ENCODE data around the gene FAM163B. TPM values are rescaled to one million over a fixed set of nuclear protein-coding genes. Genes with fewer than 3 reads are reported as not detected.

The FAM163B gene
- polyA plus RNA-seq, 1 experiment = not detected

GRCh38 chr9:133612051-133612450 is 2.9 kb upstream of the FAM163B start:
- CTCF ChIA-PET = no interaction called here
- peaks cover 22% of the 10 kb centered on the region for H3K27me3 ChIP-seq (ENCODE audit: control insufficient read depth, insufficient read depth, low read length)
- H3K4me3 ChIP-seq (ENCODE audit: low read depth, low read length) = no peak overlapping the region
- TF ChIP-seq CTCF (IDR thresholded peaks at IDR 0.05; ENCODE audit: insufficient read depth, low read depth, low read length) = no peak
- DNase-seq (ENCODE audit: low read depth) = no peak
- POLR2A ChIA-PET = no interaction called here
- H3K36me3 ChIP-seq (ENCODE audit: control insufficient read depth, insufficient read depth, low read length) = no peaks in the 10 kb centered on the region

GRCh38 chr9:133610845-133611244 is 1.7 kb upstream of the FAM163B start:
- no peak for TF ChIP-seq CTCF (IDR thresholded peaks at IDR 0.05; ENCODE audit: insufficient read depth, low read depth, low read length)
- CTCF ChIA-PET = no interaction called here
- no peak for DNase-seq (ENCODE audit: low read depth)
- Histone ChIP-seq H3K4me3 (ENCODE audit: low read depth, low read length) (no peak overlapping the region), H3K36me3 (ENCODE audit: control insufficient read depth, insufficient read depth, low read length) (no peaks in the 10 kb centered on the region), H3K27me3 (ENCODE audit: control insufficient read depth, insufficient read depth, low read length) (peaks cover 25% of the 10 kb centered on the region)
- POLR2A ChIA-PET = no interaction called here

DNA sequence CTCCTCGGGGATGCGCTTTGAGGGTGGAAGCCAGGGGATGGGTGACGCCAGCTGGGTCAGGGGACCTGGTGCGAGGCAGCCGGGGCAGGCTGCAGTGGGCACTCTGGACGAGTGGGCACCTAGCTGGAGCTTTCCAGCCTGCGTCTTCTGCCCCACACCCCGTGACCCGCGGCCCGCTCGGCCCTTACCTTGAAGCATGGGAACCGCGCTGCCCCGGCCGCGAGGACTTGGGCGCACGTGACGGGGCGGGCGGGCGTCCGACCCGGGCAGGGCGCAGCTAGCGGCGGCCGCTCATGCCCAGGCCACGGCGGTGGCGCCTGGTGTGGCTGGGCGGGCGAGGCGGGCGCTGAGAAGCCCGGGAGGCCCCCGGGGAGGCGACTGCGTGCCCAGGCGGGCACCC is 300 bp downstream of the FAM163B start:
- Histone ChIP-seq H3K36me3 (ENCODE audit: control insufficient read depth, insufficient read depth, low read length) (no peaks in the 10 kb centered on the region), H3K27me3 (ENCODE audit: control insufficient read depth, insufficient read depth, low read length) (peaks cover 14% of the 10 kb centered on the region), H3K4me3 (ENCODE audit: low read depth, low read length) (no peak overlapping the region)
- no peak for TF ChIP-seq CTCF (IDR thresholded peaks at IDR 0.05; ENCODE audit: insufficient read depth, low read depth, low read length)
- CTCF ChIA-PET = interaction anchor here (0.6 to 1.1 kb wide), 2 partner anchors 130 to 134 kb away, joined by 3 to 4 read pairs; partner anchors contain the start of gene SARDH
- POLR2A ChIA-PET = no interaction called here
- no peak for DNase-seq (ENCODE audit: low read depth)

DNA sequence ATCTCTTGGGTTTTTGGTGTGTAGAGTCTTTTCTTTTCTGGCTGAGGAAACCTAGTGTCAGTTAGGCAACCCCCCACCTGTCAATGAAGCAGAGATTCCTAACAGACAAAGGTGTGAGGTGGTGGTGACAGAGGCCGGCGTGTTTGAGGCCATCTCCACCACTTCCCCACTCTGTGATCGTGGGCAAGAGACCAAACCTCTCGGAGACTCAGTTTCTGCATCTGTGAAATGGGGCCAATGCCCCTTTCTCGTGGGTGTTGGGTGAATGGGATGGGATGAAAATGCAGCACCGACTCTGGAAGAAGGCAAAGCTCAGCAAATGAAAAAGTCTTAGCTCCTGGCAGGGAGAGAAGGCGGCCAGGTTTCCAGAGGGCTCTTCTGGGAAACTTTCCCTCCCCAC is 807 bp downstream of the FAM163B start:
- H3K27me3 ChIP-seq (ENCODE audit: control insufficient read depth, insufficient read depth, low read length) = peaks cover 14% of the 10 kb centered on the region
- CTCF ChIA-PET = interaction anchor here (1.1 kb wide), 1 partner anchor 135 kb away, joined by 4 read pairs; no protein-coding TSS in a partner anchor

DNA sequence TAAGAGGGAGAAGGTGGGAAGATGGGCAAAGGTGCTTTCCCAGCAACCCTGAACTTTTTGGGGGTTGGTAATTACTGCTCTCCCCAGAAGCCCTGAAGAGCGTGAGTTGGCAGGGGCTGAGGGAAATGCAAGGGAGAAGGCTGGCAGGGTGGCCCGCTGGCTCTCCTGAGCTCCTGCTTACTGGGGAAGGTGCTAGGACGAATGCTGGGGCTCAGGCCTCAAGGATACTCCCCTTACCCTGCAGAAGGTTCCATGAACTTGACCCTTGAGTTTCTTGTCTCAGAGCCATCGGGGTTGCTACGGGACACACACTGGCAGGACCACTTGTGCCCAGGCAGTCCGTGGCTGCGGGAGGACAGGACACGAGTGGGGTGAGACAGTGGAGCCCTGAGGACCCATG is 1.2 kb downstream of the FAM163B start:
- TF ChIP-seq CTCF (IDR thresholded peaks at IDR 0.05; ENCODE audit: insufficient read depth, low read depth, low read length) = no peak
- DNase-seq (ENCODE audit: low read depth) = no peak
- Histone ChIP-seq H3K36me3 (ENCODE audit: control insufficient read depth, insufficient read depth, low read length) (no peaks in the 10 kb centered on the region), H3K4me3 (ENCODE audit: low read depth, low read length) (no peak overlapping the region), H3K27me3 (ENCODE audit: control insufficient read depth, insufficient read depth, low read length) (peaks cover 14% of the 10 kb centered on the region)
- ChIA-PET CTCF (no interaction called here), POLR2A (no interaction called here)

More for the DNA sequence above, 807 bp downstream of the FAM163B start:
- TF ChIP-seq CTCF (IDR thresholded peaks at IDR 0.05; ENCODE audit: insufficient read depth, low read depth, low read length) = no peak
- Histone ChIP-seq H3K4me3 (ENCODE audit: low read depth, low read length) (no peak overlapping the region), H3K36me3 (ENCODE audit: control insufficient read depth, insufficient read depth, low read length) (no peaks in the 10 kb centered on the region)
- POLR2A ChIA-PET = no interaction called here
- DNase-seq (ENCODE audit: low read depth) = no peak
